ENCODE results near the gene QDPR. TPM values are rescaled to one million over a fixed set of nuclear protein-coding genes. Genes with fewer than 3 reads are reported as not detected.

Gene QDPR
- total RNA-seq, 1 experiment from 2014 or later, result 39.5 TPM

- H3K9ac ChIP-seq (ENCODE audit: low read length), result no peak overlapping the region
- no peaks in the 10 kb centered on the region for H3K4me1 ChIP-seq (ENCODE audit: control insufficient read depth in 1 of 2, insufficient read depth in 2 of 2, low read length in 2 of 2)
- H2AFZ ChIP-seq (ENCODE audit: low read depth, low read length, poor library complexity, severe bottlenecking), result no peak overlapping the region
- H4K20me1 ChIP-seq (ENCODE audit: insufficient read depth), result no peaks in the 10 kb centered on the region; the same call in 1 of the 2 replicates
- H3K4me3 ChIP-seq (replicated peaks in 1 of 2; ENCODE audit: low read depth in 1 of 2, low read length in 2 of 2), result no peak overlapping the region
- no TSS peak for BruUV-seq (replicated peaks)
- H3K36me3 ChIP-seq (ENCODE audit: control insufficient read depth in 1 of 2, insufficient read depth in 2 of 2, low read length in 2 of 2), result peaks cover 37 to 41% of the 10 kb centered on the region in 2 experiments; a peak in 3 of 4 replicates
- ChIA-PET CTCF (no interaction called here), RAD21 (ENCODE audit: low non-redundant PET in 1 of 2, low total read pairs in 2 of 2, uncharacterized antibody in 2 of 2, unreplicated experiment in 2 of 2) (no interaction called here), POLR2A (no interaction called here)
- no peaks in the 10 kb centered on the region for H3K9me2 ChIP-seq (ENCODE audit: insufficient read depth)
- H3K27me3 ChIP-seq (ENCODE audit: insufficient read depth, low read length), result no peaks in the 10 kb centered on the region
- ATAC-seq (no peak), DNase-seq (ENCODE audit: low read depth, low spot score) (no peak)
- no peak overlapping the region for H3K27ac ChIP-seq (ENCODE audit: low read depth, low read length)
- H3K79me2 ChIP-seq (ENCODE audit: insufficient read depth, low read length), result peaks cover 23% of the 10 kb centered on the region
- H3K9me3 ChIP-seq (ENCODE audit: control insufficient read depth in 1 of 2, insufficient read depth in 1 of 2, low read depth in 1 of 2, low read length in 2 of 2), result no peaks in the 10 kb centered on the region
- no peak for TF ChIP-seq POLR2A (IDR thresholded peaks at IDR 0.05; ENCODE audit: borderline replicate concordance, extremely low read depth, insufficient read depth, insufficient read length)
- no peak for TF ChIP-seq EZH2phosphoT487 (IDR thresholded peaks at IDR 0.05; ENCODE audit: borderline replicate concordance)
- no peak for TF ChIP-seq CTCF (IDR thresholded peaks at IDR 0.05 in 2 of 3, conservative IDR thresholded peaks at IDR 0.05 in 1 of 3; ENCODE audit: borderline replicate concordance in 1 of 3, insufficient read depth in 1 of 3, low read depth in 2 of 3, low read length in 2 of 3)
- no peak for TF ChIP-seq ZFX (IDR thresholded peaks at IDR 0.05)
- no peak overlapping the region for H3K4me2 ChIP-seq (ENCODE audit: low read length)
- intact Hi-C loops (cut with micrococcal nuclease), result no loop called here
These were observed 9.1 kb downstream of the QDPR start for GRCh38 chr4:17502756-17503155.

DNA sequence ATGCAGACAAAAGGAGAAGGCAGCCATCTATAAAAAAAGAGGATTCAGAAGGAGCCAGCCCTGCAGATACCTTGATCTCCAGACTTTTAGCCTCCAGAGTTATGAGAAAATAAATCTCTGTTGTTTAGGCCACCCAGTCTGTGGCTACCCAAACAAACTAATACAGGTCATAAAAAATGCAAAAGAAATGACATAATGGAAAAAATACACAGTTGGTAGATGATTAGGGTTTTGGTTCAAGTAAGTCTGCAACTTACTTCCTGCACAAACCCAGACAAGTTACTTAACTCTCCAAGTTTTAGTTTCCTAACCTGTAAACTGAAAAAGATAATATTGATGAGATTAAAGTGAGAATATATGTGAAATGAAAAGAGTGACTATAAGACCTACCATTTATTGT, 11.3 kb downstream of the QDPR start:
- no TSS peak for BruUV-seq (replicated peaks)
- no peak overlapping the region for H3K4me2 ChIP-seq (ENCODE audit: low read length)
- no peaks in the 10 kb centered on the region for H3K27me3 ChIP-seq (ENCODE audit: insufficient read depth, low read length)
- CTCF ChIA-PET, result no interaction called here
- no peak for DNase-seq (ENCODE audit: low read depth, low spot score)
- H4K20me1 ChIP-seq (ENCODE audit: insufficient read depth), result no peaks in the 10 kb centered on the region; the same call in 1 of the 2 replicates
- H2AFZ ChIP-seq (ENCODE audit: low read depth, low read length, poor library complexity, severe bottlenecking), result no peak overlapping the region
- RAD21 ChIA-PET (ENCODE audit: low non-redundant PET in 1 of 2, low total read pairs in 2 of 2, uncharacterized antibody in 2 of 2, unreplicated experiment in 2 of 2), result no interaction called here
- peaks cover 31 to 41% of the 10 kb centered on the region in 2 experiments; a peak in 3 of 4 replicates for H3K36me3 ChIP-seq (ENCODE audit: control insufficient read depth in 1 of 2, insufficient read depth in 2 of 2, low read length in 2 of 2)
- H3K79me2 ChIP-seq (ENCODE audit: insufficient read depth, low read length), result peaks cover 14% of the 10 kb centered on the region
- no peak for ATAC-seq
- no peak overlapping the region for H3K27ac ChIP-seq (ENCODE audit: low read depth, low read length)
- intact Hi-C loops (cut with micrococcal nuclease), result no loop called here
- no peak overlapping the region for H3K4me3 ChIP-seq (replicated peaks in 1 of 2; ENCODE audit: low read depth in 1 of 2, low read length in 2 of 2)
- POLR2A ChIA-PET, result no interaction called here
- no peak overlapping the region for H3K9ac ChIP-seq (ENCODE audit: low read length)
- H3K4me1 ChIP-seq (ENCODE audit: control insufficient read depth in 1 of 2, insufficient read depth in 2 of 2, low read length in 2 of 2), result no peaks in the 10 kb centered on the region
- no peaks in the 10 kb centered on the region for H3K9me3 ChIP-seq (ENCODE audit: control insufficient read depth in 1 of 2, insufficient read depth in 1 of 2, low read depth in 1 of 2, low read length in 2 of 2)
- no peaks in the 10 kb centered on the region for H3K9me2 ChIP-seq (ENCODE audit: insufficient read depth)
- TF ChIP-seq CBX3 (IDR thresholded peaks at IDR 0.05; ENCODE audit: low read depth) (no peak), FOSL1 (IDR thresholded peaks at IDR 0.05; ENCODE audit: low read depth) (no peak), CEBPB (IDR thresholded peaks at IDR 0.05; ENCODE audit: low read depth) (no peak), TCF7L2 (IDR thresholded peaks at IDR 0.05; ENCODE audit: borderline replicate concordance, extremely low read depth, insufficient read depth, insufficient read length) (no peak), REST (IDR thresholded peaks at IDR 0.05; ENCODE audit: low read depth) (no peak), MAX (IDR thresholded peaks at IDR 0.05) (no peak), SRF (IDR thresholded peaks at IDR 0.05; ENCODE audit: low read depth) (no peak), RAD21 (IDR thresholded peaks at IDR 0.05; ENCODE audit: low read depth) (no peak), SIN3A (IDR thresholded peaks at IDR 0.05; ENCODE audit: low read depth) (no peak), POLR2AphosphoS5 (IDR thresholded peaks at IDR 0.05; ENCODE audit: low read depth, low read length) (no peak), ZFX (IDR thresholded peaks at IDR 0.05) (no peak)
